ENCODE measurements around the gene FPGS. TPM values are rescaled to one million over a fixed set of nuclear protein-coding genes. Genes with fewer than 3 reads are reported as not detected.

FPGS gene
- total RNA-seq, 2 experiments from 2014 or later: 79.8 to 80.4 TPM

- CTCF ChIA-PET: interaction anchor here (1.0 to 2.1 kb wide), 5 partner anchors 9 to 125 kb away, joined by 3 to 6 read pairs (median 4); partner anchors contain the start of genes ST6GALNAC4 and TOR2A
- no peaks in the 10 kb centered on the region for H3K9me3 Mint-ChIP-seq
- ATAC-seq (peak; percentile 45), DNase-seq (no peak)
- no peak for TF ChIP-seq CTCF (IDR thresholded peaks at IDR 0.05)
- peaks cover 24% of the 10 kb centered on the region for H3K4me1 Mint-ChIP-seq (ENCODE audit: low read depth)
- intact Hi-C loops (cut with micrococcal nuclease): no loop called here
- peaks cover 7% of the 10 kb centered on the region for H3K36me3 Mint-ChIP-seq (ENCODE audit: low read depth)
- no peak overlapping the region for H3K4me3 Mint-ChIP-seq
- H3K27ac Mint-ChIP-seq: peak overlapping the region; percentile 81
- H3K27me3 Mint-ChIP-seq: no peaks in the 10 kb centered on the region
- POLR2A ChIA-PET: interaction anchor here (0.9 to 4.1 kb wide), 5 partner anchors 9 to 79 kb away, joined by 3 to 28 read pairs (median 3); partner anchors contain the start of gene CDK9
Measured at GRCh38 chr9:127796225-127796813, 6.4 kb upstream of the FPGS start.

DNA sequence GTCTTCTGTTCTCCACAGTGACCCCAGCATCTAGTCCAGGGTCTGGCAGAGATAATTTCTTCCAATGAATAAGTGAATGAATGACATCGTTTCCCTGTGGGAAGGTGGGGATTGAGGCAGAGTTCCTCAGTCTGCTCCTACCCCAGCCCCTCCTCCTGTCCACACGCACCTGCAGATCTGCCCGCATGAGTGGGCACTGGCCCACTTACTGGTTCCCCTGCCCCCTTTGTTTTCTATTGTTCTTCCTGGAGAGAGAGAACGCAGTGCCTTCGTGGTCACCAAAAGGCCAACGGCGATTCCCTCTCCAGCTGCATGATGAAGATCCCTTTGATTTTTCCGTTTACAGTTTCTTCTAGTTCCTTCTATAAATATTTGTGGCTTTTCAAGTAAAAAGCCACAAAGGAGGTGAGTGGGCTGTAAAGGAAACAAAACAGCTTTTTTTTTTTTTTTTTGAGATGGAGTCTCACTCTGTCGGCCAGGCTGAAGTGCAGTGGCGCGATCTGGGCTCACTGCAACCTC lies 5.8 kb upstream of the FPGS start:
- Mint-ChIP-seq H3K36me3 (ENCODE audit: low read depth) (peaks cover 5% of the 10 kb centered on the region), H3K27ac (peak overlapping the region; percentile 81), H3K27me3 (no peaks in the 10 kb centered on the region), H3K4me1 (ENCODE audit: low read depth) (peaks cover 26% of the 10 kb centered on the region), H3K9me3 (no peaks in the 10 kb centered on the region), H3K4me3 (peak overlapping the region; percentile 54)
- DNase-seq: peak; percentile 20
- ChIA-PET CTCF (interaction anchor here (1.0 to 2.1 kb wide), 6 partner anchors 9 to 124 kb away, joined by 3 to 6 read pairs (median 4); partner anchors contain the start of genes ST6GALNAC4 and TOR2A), POLR2A (interaction anchor here (1.0 to 4.1 kb wide), 4 partner anchors 10 to 26 kb away, joined by 3 to 28 read pairs (median 4); partner anchors contain the start of gene CDK9)
- intact Hi-C loops (cut with micrococcal nuclease): no loop called here
- TF ChIP-seq CTCF (IDR thresholded peaks at IDR 0.05): no peak
- ATAC-seq: peak; percentile 47

DNA sequence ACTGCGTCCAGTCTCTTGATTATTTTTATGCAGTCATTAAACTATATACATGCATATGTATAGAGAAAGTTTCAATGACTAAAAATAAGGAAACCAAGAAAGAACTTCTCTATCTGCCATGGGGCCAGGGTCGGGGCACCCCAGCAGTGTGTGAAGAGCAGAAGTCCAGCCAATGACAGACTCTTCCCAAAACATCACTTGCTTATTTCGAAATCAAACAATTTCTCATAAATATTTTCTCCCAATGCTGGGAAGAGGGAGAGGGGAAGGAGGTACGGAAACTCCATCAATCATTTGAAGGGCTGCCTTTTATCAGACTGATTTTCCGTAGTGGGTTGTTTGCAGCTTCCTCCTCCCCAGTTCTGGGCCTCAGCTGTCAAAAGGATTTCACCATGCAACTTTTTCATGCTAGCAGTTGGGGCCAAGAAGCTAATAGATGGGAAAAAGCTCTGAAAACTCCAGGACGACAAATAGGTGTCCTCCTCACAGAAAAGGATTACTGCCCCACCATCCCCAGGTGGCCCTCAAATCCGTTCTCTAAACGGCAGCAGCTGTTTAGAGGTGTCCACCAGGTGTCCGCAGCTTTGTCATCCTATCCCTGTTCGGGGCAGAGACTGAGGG lies 617 bp upstream of the FPGS start:
- H3K4me1 Mint-ChIP-seq (ENCODE audit: low read depth): peaks cover 30% of the 10 kb centered on the region
- intact Hi-C loops (cut with micrococcal nuclease): loop anchor here (5.0 kb wide), 1 partner anchor 65 kb away; no protein-coding TSS in a partner anchor
- H3K9me3 Mint-ChIP-seq: no peaks in the 10 kb centered on the region
- ChIA-PET POLR2A (interaction anchor here (0.6 to 1.8 kb wide), 7 partner anchors 10 to 61 kb away, joined by 3 to 7 read pairs (median 4); no protein-coding TSS in a partner anchor), CTCF (interaction anchor here (0.9 to 2.8 kb wide), 3 partner anchors 68 to 119 kb away, joined by 3 to 17 read pairs (median 4); no protein-coding TSS in a partner anchor)
- H3K27ac Mint-ChIP-seq: peak overlapping the region; percentile 83
- H3K4me3 Mint-ChIP-seq: peak overlapping the region; percentile 99
- H3K36me3 Mint-ChIP-seq (ENCODE audit: low read depth): peaks cover 18% of the 10 kb centered on the region
- DNase-seq: no peak
- ATAC-seq: no peak
- no peaks in the 10 kb centered on the region for H3K27me3 Mint-ChIP-seq
- no peak for TF ChIP-seq CTCF (IDR thresholded peaks at IDR 0.05)

DNA sequence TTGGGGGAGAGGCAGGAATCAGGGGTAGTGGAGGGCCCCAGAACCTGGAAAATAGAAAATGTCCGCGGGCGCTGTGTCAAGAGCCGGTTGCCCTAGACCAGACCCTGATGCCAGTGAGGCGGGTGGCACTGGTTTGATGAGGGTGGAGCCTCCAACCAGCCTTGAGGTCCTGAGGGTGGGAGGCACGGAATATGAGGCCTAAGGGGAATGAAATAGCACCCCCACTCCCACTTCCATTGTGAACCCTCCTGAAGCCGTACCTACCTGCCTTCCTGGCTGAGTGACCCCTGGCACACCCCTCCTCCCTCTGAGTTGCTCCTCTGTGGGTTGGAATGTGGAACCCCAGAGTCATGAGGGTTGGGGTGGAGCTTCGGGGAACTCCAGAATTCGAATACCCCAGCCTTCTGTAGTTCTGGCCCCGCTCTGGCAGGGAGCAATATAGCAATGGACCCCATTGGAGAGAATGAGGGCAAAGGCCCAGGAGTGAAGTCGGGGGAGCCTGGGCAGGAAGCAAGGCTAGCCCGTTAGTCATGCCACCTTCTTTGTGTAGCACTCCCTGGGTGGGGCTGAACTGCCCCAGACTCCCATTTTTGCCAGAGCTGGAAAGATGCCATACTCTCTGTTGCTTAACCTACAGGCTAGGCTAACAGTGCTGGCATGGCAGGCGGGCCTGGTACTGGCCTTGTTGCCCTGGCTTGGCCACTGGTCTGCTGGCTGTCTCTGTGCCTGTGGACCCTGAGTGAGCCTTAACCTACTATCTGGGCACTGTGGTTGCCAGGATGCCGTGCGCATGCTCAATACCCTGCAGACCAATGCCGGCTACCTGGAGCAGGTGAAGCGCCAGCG lies 1.0 kb downstream of the FPGS start:
- peak overlapping the region; percentile 97 for H3K27ac Mint-ChIP-seq
- TF ChIP-seq CTCF (IDR thresholded peaks at IDR 0.05): no peak
- H3K4me1 Mint-ChIP-seq (ENCODE audit: low read depth): peaks cover 25% of the 10 kb centered on the region
- H3K27me3 Mint-ChIP-seq: no peaks in the 10 kb centered on the region
- CTCF ChIA-PET: interaction anchor here (1.2 to 2.4 kb wide), 3 partner anchors 18 to 113 kb away, joined by 4 to 13 read pairs (median 4); partner anchors contain the start of genes CDK9 and ST6GALNAC4
- intact Hi-C loops (cut with micrococcal nuclease): loop anchor here (5.0 kb wide), 1 partner anchor 64 kb away; no protein-coding TSS in a partner anchor
- peak overlapping the region; percentile 99 for H3K4me3 Mint-ChIP-seq
- H3K9me3 Mint-ChIP-seq: no peaks in the 10 kb centered on the region
- peaks cover 27% of the 10 kb centered on the region for H3K36me3 Mint-ChIP-seq (ENCODE audit: low read depth)
- POLR2A ChIA-PET: interaction anchor here (0.6 to 2.6 kb wide), 15 partner anchors 10 to 356 kb away, joined by 3 to 11 read pairs (median 4); partner anchors contain the start of genes CDK9, PTRH1, SH2D3C and TTC16
- no peak for ATAC-seq
- peak; percentile 41 for DNase-seq

Data from activated CD8-positive, alpha-beta T cell treated with anti-CD3 and anti-CD28 coated beads for 36 hours (primary cell).